ENCODE results near the gene TMEM203. TPM values are rescaled to one million over a fixed set of nuclear protein-coding genes. Genes with fewer than 3 reads are reported as not detected.
A peak's percentile ranks its signal among the peaks of the same experiment; 100 is the strongest.

TMEM203 gene
- total and polyA plus RNA-seq, 2 of the 13 experiments (the other 11 are each of a cell fraction or from before 2014, with no cell fraction given) = 23.4 to 36.7 TPM

DNA sequence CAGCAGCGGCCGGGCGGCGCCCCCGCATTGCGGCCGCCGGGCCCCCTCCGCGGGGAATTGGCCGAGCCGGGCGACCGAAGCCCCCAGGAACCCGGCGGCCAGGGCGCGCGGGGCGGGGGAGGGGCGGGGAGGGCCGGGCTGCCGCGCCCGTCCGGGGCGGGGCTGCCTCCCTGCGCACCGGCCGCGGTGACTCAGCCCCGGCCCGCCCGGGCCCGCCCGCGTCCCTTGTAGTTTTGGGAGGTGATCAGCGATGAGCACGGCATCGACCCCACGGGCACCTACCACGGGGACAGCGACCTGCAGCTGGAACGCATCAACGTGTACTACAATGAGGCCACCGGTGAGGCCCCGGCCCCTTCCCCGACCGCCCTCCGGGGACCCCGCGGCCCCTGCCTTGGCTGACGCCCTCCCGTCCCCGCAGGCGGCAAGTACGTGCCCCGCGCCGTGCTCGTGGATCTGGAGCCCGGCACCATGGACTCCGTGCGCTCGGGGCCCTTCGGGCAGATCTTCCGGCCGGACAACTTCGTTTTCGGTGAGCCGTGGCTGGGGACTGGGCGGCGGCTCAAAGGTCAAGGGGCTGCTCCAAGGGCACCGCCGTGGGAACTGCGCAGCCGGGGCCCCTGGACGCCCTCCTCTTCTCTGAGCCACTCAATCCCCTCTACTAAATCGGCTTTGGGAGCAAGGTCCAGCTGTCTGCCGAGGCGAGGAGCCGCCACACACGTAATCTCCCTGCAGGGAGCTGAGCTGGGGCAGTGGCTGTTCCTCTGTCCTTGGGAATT lies 36.2 kb upstream of the TMEM203 start (continued):
- TF ChIP-seq, protein P1, sequence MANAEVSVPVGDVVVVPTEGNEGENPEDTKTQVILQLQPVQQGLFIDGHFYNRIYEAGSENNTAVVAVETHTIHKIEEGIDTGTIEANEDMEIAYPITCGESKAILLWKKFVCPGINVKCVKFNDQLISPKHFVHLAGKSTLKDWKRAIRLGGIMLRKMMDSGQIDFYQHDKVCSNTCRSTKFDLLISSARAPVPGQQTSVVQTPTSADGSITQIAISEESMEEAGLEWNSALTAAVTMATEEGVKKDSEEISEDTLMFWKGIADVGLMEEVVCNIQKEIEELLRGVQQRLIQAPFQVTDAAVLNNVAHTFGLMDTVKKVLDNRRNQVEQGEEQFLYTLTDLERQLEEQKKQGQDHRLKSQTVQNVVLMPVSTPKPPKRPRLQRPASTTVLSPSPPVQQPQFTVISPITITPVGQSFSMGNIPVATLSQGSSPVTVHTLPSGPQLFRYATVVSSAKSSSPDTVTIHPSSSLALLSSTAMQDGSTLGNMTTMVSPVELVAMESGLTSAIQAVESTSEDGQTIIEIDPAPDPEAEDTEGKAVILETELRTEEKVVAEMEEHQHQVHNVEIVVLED (CRISPR knock-in tag; IDR thresholded peaks at IDR 0.05; ENCODE audit: borderline replicate concordance) = peak; percentile 51; the same call in 1 of the 2 replicates
- TF ChIP-seq TAF15 (IDR thresholded peaks at IDR 0.05; ENCODE audit: low read depth, low read length, poor library complexity, severe bottlenecking) (no peak), GATAD2A (CRISPR knock-in tag; IDR thresholded peaks at IDR 0.05) (no peak; the same call in none of the 2 replicates), DMTF1 (CRISPR knock-in tag; IDR thresholded peaks at IDR 0.05) (no peak), ZNF317 (CRISPR knock-in tag; IDR thresholded peaks at IDR 0.05) (peak; percentile 49; the same call in 1 of the 2 replicates), HBP1 (CRISPR knock-in tag; IDR thresholded peaks at IDR 0.05; ENCODE audit: low read depth) (no peak), ZNF513 (CRISPR knock-in tag; conservative IDR thresholded peaks at IDR 0.05) (no peak), BRD4 (CRISPR knock-in tag; IDR thresholded peaks at IDR 0.05) (peak; percentile 37; the same call in 1 of the 2 replicates), ZBTB39 (CRISPR knock-in tag; IDR thresholded peaks at IDR 0.05) (0 out of 2 replicates have a peak, but pooled peaks have one; percentile 57), JUNB (CRISPR knock-in tag; IDR thresholded peaks at IDR 0.05; ENCODE audit: borderline replicate concordance) (no peak), ATM (IDR thresholded peaks at IDR 0.05; ENCODE audit: borderline replicate concordance) (no peak), GABPB1 (CRISPR knock-in tag; IDR thresholded peaks at IDR 0.05) (peak; percentile 72; the same call in 1 of the 2 replicates), ZNF350 (CRISPR knock-in tag; IDR thresholded peaks at IDR 0.05; ENCODE audit: borderline replicate concordance, low read depth) (peak; percentile 63; the same call in 1 of the 2 replicates), KMT2A (CRISPR knock-in tag; IDR thresholded peaks at IDR 0.05) (no peak; the same call in 1 of the 2 replicates), AGO2 (optimal IDR thresholded peaks at IDR 0.05; ENCODE audit: low read depth, low read length) (peak; percentile 99), KDM4B (CRISPR knock-in tag; IDR thresholded peaks at IDR 0.05) (no peak), ERF (CRISPR knock-in tag; IDR thresholded peaks at IDR 0.05) (0 out of 2 replicates have a peak, but pooled peaks have one; percentile 67)
- TF ChIP-seq, protein P2, sequence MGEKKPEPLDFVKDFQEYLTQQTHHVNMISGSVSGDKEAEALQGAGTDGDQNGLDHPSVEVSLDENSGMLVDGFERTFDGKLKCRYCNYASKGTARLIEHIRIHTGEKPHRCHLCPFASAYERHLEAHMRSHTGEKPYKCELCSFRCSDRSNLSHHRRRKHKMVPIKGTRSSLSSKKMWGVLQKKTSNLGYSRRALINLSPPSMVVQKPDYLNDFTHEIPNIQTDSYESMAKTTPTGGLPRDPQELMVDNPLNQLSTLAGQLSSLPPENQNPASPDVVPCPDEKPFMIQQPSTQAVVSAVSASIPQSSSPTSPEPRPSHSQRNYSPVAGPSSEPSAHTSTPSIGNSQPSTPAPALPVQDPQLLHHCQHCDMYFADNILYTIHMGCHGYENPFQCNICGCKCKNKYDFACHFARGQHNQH (CRISPR knock-in tag; IDR thresholded peaks at IDR 0.05) = peak; percentile 30; the same call in 1 of the 2 replicates
